ENCODE data around the gene GRPEL1.

Gene GRPEL1

DNA sequence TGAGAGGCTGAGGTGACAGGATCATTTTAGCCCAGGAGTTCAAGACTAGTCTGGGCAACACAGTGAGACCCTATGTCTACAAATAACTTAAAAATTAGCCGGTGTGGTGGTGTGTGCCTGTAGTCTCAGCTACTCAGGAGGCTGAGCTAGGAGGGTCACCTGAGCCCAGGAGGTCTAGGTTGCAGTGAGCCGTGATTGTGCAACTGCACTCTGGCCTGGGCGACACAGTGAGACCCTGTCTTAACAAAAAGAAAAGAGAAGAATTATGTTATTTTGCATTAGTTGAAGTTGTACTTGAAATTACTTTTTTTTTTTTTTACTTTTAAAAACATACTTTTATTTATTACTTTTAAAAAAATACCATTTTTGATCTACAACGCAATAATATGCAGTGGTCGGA is 46.5 kb downstream of the GRPEL1 start:
- no peak for DNase-seq

DNA sequence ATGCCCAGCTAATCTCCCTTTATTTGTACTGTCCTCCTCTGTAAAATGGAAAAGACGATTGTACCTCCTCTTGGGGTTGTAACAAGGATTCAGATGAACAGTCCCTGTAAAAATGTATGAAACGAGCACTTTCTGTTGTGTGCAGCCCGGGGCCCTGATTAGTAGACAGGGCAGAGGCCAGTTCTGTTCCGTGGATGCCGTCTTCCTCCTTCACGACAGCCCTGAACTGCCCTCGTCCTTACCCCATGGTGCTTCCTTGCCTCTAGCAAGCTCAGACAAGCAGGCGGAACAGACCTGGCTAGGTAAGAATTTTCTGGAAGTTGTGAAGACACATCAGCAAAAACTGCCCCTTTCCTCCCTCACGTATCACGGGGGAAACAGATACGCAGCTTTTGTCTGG is 47.0 kb downstream of the GRPEL1 start:
- no peak for DNase-seq

DNA sequence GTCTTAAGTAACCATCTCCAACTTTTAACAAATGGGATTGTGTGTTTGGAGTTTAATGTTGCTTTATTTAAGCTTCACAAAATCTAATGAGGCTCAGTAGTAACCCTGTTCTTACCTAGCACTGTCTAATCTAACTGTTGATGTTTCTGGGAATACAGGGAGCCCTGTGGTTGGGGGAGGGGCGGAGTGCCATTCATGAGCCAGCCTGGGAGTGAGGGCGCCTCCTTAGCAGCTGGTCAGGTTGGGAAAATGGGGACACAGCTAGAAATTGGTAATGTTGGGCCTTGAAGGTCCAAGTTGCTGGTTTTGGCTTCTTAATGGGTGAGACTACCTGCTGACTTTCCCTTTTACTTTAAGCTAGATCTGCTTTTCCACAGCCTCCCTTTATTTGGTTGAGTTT is 47.6 kb downstream of the GRPEL1 start:
- DNase-seq: no peak

DNA sequence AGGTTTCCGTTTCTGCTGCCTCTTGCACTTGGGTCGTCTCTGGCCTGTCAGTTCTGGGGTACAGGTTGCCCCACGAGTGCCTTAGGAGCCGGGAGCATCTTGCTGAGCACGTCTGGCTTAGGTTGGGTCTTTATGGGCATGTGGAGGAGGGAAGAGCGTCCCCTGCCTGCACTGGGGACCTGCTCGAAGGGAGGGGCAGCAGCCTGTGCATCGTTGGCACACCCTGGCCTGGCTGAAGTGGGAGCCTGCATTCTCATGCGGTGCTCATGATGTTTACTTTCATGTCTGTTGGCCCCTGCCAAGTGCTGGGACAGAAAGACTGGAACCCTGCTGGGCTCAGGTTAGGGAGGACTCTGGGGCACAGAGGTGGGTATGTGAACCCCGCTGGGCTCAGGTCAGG is 48.5 kb downstream of the GRPEL1 start:
- DNase-seq: no peak

DNA sequence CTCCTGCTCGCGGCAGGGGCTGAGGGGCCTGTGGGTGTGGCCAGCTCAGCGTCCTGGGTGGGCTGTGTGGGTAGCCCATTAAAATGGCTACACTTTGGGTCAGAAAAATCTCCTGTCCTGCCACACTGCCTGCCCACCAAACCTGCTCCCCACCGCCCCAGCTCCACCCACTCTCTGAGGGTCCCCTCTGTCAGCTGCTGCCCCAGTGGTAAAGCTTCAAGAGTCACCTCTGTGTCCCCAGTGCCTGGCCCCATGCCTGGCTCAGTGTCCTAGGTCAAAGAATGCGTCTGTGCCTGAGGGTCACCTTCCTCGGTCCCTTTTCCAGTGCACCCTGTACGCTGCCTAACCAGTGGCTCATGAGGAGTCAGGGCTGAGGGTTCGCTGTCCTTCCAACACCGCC is 49.6 kb downstream of the GRPEL1 start:
- DNase-seq: no peak

DNA sequence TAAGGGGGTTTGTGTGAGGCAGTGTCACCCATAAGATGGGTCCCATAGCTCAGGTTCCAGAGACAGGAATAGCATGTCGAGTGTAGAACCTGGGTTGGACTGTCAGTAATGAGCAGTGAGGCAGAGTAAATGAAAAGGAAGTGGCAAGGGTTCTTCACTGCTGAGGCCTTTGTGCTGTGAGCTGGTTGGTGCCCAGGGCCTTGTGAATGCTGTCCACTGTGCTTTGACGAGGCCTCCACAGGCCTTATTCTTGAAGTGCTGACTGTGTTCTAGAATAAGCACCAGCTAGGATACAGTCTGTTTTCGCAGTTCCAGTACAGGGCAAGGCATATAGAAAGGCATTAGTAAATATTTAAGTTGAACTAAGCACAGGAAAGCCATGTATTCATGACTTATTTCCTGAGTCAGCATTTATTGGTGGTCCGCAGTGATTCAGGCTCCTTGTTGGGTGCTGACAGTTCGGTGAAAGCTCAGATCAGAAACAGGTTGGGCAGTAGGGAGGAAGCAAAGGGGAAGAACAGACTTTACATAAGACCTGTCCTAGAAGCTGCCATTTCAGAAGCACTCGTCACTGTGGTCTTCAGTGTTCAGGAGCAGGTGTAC is 50.3 kb downstream of the GRPEL1 start:
- no peak for DNase-seq

DNA sequence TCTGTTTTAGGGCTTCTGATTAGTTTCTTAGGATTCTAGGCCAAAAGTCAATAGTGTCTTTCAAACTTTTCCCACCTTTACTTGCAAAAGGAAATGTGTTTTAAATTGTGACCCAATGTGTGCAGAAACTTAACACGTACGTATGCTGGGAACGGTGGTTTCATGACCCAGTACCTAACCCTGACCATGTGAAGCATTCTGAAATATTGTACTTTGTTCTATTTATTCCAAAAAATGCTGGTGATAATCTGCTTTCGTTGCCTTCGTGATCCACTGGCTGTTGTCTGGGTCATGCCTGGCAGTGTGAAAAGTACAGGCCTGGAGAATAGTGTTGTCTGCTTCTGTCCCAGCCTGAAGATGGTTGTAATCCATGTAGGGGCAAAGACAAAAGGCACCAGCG is 51.4 kb downstream of the GRPEL1 start:
- no peak for DNase-seq

DNA sequence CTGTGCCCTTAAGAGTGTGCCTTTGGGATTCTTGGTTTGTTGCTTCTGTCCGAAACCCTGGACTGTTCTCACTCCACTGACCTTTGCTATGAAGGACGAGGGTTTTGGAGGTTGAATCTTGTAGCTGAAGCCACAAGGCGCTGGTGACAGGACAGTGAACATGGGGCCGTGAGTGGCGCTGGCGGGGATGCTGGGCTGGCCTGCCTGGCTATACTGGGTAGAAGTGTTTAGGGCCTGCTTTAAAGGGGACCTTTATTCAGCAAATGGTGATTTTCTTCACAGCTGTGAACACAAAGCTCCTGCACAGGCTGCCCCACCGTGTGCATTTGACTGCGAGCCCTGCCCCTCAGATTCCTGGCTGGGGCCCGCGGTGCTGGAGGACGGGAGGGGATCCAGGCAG is 51.8 kb downstream of the GRPEL1 start:
- no peak for DNase-seq

DNA sequence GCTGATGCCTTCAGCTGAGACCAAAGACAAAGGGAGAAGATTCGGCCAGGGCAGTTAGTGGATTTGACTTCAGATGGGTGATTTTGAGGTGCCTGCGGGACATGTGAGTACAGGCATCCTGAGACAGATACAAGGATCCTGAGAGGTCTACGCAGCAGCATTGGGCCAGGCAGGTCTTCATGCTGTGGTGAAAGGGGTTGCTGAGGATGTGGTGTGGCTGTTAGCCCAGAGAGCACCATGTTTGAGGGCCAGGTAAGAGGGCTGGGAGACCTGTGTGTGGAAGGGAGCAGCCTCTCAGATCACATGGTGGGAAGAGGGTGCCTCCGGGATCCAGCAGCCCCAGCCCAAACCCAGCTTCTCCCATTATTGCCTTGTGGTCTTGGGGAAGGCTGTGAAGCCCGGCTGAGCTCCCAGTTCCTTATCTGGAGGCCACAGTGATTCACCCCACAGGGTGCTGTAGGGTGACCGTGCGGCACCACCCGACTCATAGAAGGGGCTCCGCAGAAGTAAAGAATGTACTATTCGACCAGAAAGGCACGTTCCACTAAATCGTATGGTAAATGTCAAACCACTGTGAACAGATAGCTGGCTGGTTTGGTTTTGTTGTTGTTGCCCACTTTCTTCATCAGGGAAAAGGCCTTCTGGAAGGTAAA is 52.4 kb downstream of the GRPEL1 start:
- DNase-seq: no peak

DNA sequence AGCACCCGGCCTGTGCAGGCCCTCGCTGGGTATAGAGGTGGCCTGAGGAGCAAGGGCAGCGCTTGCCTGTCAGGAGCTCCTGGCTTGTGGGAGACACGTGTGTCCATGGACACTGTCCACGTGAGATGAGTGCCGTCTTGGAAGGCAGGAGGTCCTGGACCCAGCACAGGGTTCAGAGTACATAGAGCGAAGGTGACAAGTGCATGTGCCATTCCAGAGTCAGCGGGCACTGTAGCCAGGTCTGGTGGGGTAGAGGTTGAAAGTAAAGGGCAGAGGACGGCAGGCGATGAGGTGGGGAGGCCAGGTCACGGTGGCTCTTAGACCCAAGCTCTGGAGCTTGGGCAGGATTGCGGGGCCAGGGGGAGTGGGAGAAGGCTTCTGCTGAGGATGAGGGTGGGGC is 53.0 kb downstream of the GRPEL1 start:
- DNase-seq: no peak

DNA sequence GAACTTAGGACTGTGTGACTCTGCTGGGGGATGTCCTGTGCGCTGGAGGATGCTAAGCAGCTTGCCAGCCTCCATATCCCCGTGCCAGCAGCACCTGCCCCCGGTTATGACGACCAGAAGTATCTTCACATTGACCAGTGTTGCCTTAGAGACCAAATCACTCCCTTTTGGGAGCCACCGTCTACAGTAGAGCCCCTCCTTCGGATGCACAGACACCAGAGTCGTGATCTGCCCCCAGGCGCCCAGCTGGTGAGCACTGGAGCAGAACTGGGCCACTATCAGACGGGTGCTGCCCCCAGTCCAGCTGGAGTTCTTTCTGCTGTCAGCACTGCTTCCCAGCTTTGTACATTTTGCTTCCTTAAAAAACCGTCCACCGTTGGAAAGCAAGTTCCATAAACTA is 54.7 kb downstream of the GRPEL1 start:
- DNase-seq: no peak

DNA sequence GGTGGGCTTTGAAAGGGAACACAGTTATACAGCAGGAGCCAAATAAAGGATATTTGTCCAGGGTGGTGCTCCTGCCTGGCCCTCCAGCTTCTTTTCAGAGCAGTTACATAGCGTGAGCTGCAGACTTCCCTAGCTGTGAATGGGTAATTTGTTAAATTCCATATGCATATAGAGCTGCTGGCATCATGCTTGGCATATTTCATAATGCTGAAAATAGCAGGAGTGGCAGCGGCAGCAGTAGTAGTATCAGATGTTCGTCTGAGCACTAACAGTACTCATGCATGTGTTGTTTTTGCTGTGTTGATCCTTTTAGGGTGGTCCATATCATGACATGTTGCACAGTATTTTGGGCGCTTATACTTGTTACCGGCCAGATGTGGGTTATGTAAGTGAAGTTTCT is 58.3 kb downstream of the GRPEL1 start:
- no peak for DNase-seq

Measured in islet precursor cell (in vitro differentiated cells).